Measurements from ENCODE around the gene NTSR1. TPM values are rescaled to one million over a fixed set of nuclear protein-coding genes. Genes with fewer than 3 reads are reported as not detected.

Gene NTSR1
- total RNA-seq, 1 donor from 2014 or later: 4.9 TPM

- FAIRE-seq (no peak), DNase-seq (ENCODE audit: low spot score in 2 of 2) (peak in 1 of 2 donors; percentile 68)
Observed at GRCh38 chr20:62795023-62795761, 86.6 kb downstream of the NTSR1 start.

GRCh38 chr20:62796699-62797491 is 88.3 kb downstream of the NTSR1 start:
- FAIRE-seq (no peak), DNase-seq (ENCODE audit: low spot score in 2 of 2) (no peak)

- no peak for FAIRE-seq
Observed at GRCh38 chr20:62797671-62798532, 89.3 kb downstream of the NTSR1 start.

GRCh38 chr20:62799036-62799435 is 90.4 kb downstream of the NTSR1 start:
- DNase-seq (ENCODE audit: low spot score in 2 of 2): no peak
- no peak for FAIRE-seq

More at GRCh38 chr20:62797671-62798532, 89.3 kb downstream of the NTSR1 start:
- no peak for DNase-seq (ENCODE audit: low spot score in 2 of 2)

- no peak for FAIRE-seq
- no peak for DNase-seq (ENCODE audit: low spot score in 2 of 2)
Observed at GRCh38 chr20:62799459-62799858, 90.8 kb downstream of the NTSR1 start.

- DNase-seq (ENCODE audit: low spot score in 2 of 2) (no peak), FAIRE-seq (no peak)
Observed at GRCh38 chr20:62799873-62800272, 91.2 kb downstream of the NTSR1 start.

DNA sequence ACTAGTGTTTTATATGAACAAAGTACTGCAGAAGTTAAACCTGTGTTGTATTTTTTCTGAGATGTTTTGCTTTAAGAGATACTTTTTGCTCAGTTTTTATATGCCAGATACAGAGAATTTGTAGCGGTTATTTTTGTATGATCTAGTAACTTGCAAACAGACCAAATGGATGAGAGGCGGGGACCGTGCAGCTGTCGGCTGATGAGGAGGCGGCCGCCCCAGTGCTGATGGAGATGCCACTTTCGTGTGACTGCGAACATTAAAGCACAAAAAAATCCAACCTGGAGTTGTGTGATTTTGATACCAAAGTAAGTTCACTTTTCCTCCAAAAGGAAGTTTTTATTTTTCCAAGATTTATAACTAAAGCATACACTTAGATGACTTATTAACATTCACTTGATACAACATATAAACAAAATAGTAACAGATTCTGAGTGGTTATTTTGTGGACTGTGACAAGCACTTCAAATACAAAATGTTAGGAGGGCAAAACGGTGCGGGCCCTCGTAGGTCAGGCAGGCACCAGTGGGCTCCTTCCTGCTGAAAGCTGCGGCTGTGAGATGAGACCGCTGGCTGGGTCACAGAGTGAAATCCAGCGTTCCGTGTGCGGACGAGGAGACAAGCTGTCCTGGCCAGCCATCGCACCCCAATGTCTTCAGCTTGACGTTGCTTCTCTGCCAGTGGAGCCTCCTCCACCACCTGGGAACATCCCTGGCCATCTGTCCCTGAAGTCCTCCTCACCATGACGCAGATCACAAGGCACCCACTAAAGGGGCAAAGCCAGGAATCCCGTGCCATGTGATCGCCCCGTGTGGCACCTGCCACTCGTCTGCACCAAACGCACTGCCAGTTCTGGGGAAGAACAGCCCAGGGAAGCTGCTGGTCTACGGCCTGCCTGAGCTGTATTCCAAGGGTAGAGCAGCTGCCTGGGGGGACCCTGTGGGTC is 92.0 kb downstream of the NTSR1 start:
- DNase-seq (ENCODE audit: low spot score in 2 of 2): no peak

DNA sequence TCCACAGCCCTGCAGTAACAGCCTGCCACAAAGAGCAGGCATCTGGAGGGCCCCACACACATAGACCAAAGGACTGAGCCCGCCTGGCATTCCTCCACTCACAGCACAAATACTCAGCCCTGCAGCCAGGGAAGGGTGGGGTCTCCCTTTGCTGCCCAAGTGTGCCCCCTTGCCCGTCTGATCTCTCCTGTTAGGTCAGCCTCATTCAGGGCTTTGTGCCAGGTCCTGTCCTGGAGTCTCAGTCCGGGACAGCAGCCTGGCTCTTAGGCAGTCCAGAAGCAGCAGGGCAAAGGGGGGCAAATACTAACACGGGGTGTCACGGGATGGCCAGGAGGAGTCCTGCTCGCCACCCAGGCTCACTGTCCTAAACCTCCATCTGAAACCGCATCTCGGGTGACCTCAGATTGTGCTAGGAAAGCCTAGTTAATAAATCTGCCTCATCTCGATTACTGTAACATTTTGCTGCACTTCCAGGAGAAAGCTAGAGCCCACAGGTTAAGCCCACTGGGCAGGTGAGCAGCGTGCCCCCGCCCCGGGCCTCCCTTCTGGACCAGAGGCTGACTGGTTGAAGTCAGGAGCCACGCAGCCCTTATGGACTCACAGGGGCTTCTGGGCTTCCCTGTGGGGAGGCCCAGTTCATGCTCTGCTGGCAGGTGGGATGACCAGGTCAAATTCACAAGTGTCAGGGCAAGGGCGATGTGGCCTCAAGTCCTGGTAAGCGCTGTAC is 92.8 kb downstream of the NTSR1 start:
- no peak for FAIRE-seq

More for the DNA sequence above, 92.0 kb downstream of the NTSR1 start:
- FAIRE-seq: no peak

GRCh38 chr20:62802026-62802712 is 93.5 kb downstream of the NTSR1 start:
- DNase-seq (ENCODE audit: low spot score in 2 of 2): no peak

More for the DNA sequence above, 92.8 kb downstream of the NTSR1 start:
- no peak for DNase-seq (ENCODE audit: low spot score in 2 of 2)

DNA sequence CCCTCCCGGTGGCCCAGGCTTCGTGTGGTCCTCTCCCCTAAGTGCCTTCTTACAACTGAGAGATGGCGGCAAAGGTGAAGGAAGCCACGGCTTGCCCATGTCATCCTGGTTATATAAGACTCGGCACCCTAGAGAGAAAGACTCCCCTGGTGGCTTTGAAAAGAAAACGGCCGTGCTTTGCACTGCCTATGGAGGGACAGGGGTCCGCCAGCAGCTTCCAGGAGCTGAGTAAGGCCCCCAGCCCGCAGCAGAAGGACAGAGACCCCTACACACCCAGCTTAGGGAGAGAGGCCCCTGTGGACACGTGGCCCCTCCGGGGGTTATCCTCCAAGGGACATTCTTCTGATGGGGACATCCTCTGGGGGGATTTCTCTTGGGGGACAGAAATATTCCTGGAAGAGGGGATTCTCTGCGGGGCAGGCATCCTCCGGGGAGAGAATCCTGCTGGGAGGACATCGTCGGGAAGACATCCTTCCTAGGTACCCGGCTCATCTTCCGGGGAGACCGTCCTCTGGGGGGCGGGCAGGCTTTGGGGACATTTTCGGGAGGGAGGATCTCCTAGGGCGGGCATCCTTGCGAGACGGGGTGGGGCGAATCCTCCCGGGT is 95.5 kb downstream of the NTSR1 start:
- FAIRE-seq: no peak
- DNase-seq (ENCODE audit: low spot score in 2 of 2): no peak

More at GRCh38 chr20:62802026-62802712, 93.5 kb downstream of the NTSR1 start:
- FAIRE-seq: no peak

DNA sequence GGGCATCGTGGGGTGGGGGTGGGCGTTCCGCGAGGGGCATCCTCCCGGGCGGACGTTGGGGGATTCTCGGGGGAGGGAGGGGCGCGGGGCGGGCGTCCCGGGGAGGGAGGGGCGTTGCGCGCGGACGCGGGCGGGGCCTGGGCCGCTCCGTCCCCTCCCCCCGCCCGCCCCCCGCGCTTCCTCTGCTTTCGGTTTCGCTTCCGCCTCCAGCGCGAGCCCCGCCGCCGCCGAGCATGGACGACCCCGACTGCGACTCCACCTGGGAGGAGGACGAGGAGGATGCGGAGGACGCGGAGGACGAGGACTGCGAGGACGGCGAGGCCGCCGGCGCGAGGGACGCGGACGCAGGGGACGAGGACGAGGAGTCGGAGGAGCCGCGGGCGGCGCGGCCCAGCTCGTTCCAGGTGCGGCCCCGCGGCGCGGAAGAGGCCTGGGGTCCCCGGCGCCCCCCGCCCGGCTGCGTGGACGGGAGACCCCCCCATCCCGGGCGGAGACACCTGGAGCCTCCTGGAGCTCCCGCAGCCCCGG is 96.1 kb downstream of the NTSR1 start, which contains the start of gene OGFR:
Gene OGFR (plus strand): TSS at position 209 of the 528 bp plus-strand sequence. CDS start 25 bp downstream, at position 234.
- FAIRE-seq (no peak), DNase-seq (ENCODE audit: low spot score in 2 of 2) (peak; percentile 89 to 92)

- DNase-seq (ENCODE audit: low spot score in 2 of 2): peak in 1 of 2 donors; percentile 62
- FAIRE-seq: no peak
Observed at GRCh38 chr20:62805155-62805710, 96.6 kb downstream of the NTSR1 start.

GRCh38 chr20:62805711-62806382 is 97.2 kb downstream of the NTSR1 start:
- FAIRE-seq (no peak), DNase-seq (ENCODE audit: low spot score in 2 of 2) (no peak)

GRCh38 chr20:62806383-62807050 is 97.9 kb downstream of the NTSR1 start:
- FAIRE-seq (no peak), DNase-seq (ENCODE audit: low spot score in 2 of 2) (no peak)

GRCh38 chr20:62807444-62808210 is 99.0 kb downstream of the NTSR1 start:
- no peak for FAIRE-seq

More at GRCh38 chr20:62807444-62808210, 99.0 kb downstream of the NTSR1 start:
- no peak for DNase-seq (ENCODE audit: low spot score in 2 of 2)
